ENCODE data around the gene TBC1D24. TPM values are rescaled to one million over a fixed set of nuclear protein-coding genes. Genes with fewer than 3 reads are reported as not detected.

Gene TBC1D24
- total RNA-seq, 1 experiment from 2014 or later: 24.6 TPM

GRCh38 chr16:2497116-2497630 is 22.2 kb downstream of the TBC1D24 start:
- no peak overlapping the region for H3K27ac ChIP-seq (ENCODE audit: low read depth, low read length)
- no peak for DNase-seq (ENCODE audit: low read depth, low spot score)
- no peak overlapping the region for H3K4me2 ChIP-seq (ENCODE audit: low read length)
- peaks cover 3 to 6% of the 10 kb centered on the region in 2 experiments; a peak in 1 of 4 replicates for H3K4me1 ChIP-seq (ENCODE audit: control insufficient read depth in 1 of 2, insufficient read depth in 2 of 2, low read length in 2 of 2)
- H3K4me3 ChIP-seq (replicated peaks in 1 of 2; ENCODE audit: low read depth in 1 of 2, low read length in 2 of 2): no peak overlapping the region
- ChIA-PET CTCF (no interaction called here), POLR2A (no interaction called here), RAD21 (ENCODE audit: low non-redundant PET in 1 of 2, low total read pairs in 2 of 2, uncharacterized antibody in 2 of 2, unreplicated experiment in 2 of 2) (no interaction called here)
- ATAC-seq: no peak
- TF ChIP-seq CEBPB (IDR thresholded peaks at IDR 0.05; ENCODE audit: low read depth) (no peak), SIN3A (IDR thresholded peaks at IDR 0.05; ENCODE audit: low read depth) (no peak), EGR1 (IDR thresholded peaks at IDR 0.05; ENCODE audit: low read depth) (no peak), EZH2 (IDR thresholded peaks at IDR 0.05) (no peak), ZNF274 (IDR thresholded peaks at IDR 0.05; ENCODE audit: low read depth, low read length) (no peak), ATF3 (IDR thresholded peaks at IDR 0.05) (no peak)
- BruUV-seq (replicated peaks): no TSS peak
- peaks cover 6% of the 10 kb centered on the region; the same call in 1 of the 2 replicates for H3K79me2 ChIP-seq (ENCODE audit: insufficient read depth, low read length)
- H3K27me3 ChIP-seq (ENCODE audit: insufficient read depth, low read length): no peaks in the 10 kb centered on the region
- no peaks in the 10 kb centered on the region for H3K9me2 ChIP-seq (ENCODE audit: insufficient read depth)
- no peaks in the 10 kb centered on the region for H3K9me3 ChIP-seq (ENCODE audit: control insufficient read depth in 1 of 2, insufficient read depth in 1 of 2, low read depth in 1 of 2, low read length in 2 of 2)
- no peak overlapping the region for H2AFZ ChIP-seq (ENCODE audit: low read depth, low read length, poor library complexity, severe bottlenecking)
- peaks cover 0 to 4% of the 10 kb centered on the region in 2 experiments; a peak in 1 of 4 replicates for H3K36me3 ChIP-seq (ENCODE audit: control insufficient read depth in 1 of 2, insufficient read depth in 2 of 2, low read length in 2 of 2)
- no peaks in the 10 kb centered on the region for H4K20me1 ChIP-seq (ENCODE audit: insufficient read depth)
- intact Hi-C loops (cut with micrococcal nuclease): no loop called here
- H3K9ac ChIP-seq (ENCODE audit: low read length): no peak overlapping the region

- BruUV-seq (replicated peaks): no TSS peak
- Histone ChIP-seq H3K4me3 (replicated peaks in 1 of 2; ENCODE audit: low read depth in 1 of 2, low read length in 2 of 2) (no peak overlapping the region), H2AFZ (ENCODE audit: low read depth, low read length, poor library complexity, severe bottlenecking) (no peak overlapping the region), H3K9ac (ENCODE audit: low read length) (no peak overlapping the region), H3K36me3 (ENCODE audit: control insufficient read depth in 1 of 2, insufficient read depth in 2 of 2, low read length in 2 of 2) (peaks cover 0 to 4% of the 10 kb centered on the region in 2 experiments; a peak in 1 of 4 replicates), H3K79me2 (ENCODE audit: insufficient read depth, low read length) (no peaks in the 10 kb centered on the region), H3K4me2 (ENCODE audit: low read length) (no peak overlapping the region), H3K27me3 (ENCODE audit: insufficient read depth, low read length) (no peaks in the 10 kb centered on the region), H4K20me1 (ENCODE audit: insufficient read depth) (no peaks in the 10 kb centered on the region), H3K4me1 (ENCODE audit: control insufficient read depth in 1 of 2, insufficient read depth in 2 of 2, low read length in 2 of 2) (peaks cover 3 to 10% of the 10 kb centered on the region in 2 experiments; a peak in 3 of 4 replicates), H3K9me2 (ENCODE audit: insufficient read depth) (no peaks in the 10 kb centered on the region), H3K9me3 (ENCODE audit: control insufficient read depth in 1 of 2, insufficient read depth in 1 of 2, low read depth in 1 of 2, low read length in 2 of 2) (no peaks in the 10 kb centered on the region), H3K27ac (ENCODE audit: low read depth, low read length) (no peak overlapping the region)
- ATAC-seq: no peak
- no peak for DNase-seq (ENCODE audit: low read depth, low spot score)
- intact Hi-C loops (cut with micrococcal nuclease): no loop called here
- ChIA-PET RAD21 (ENCODE audit: low non-redundant PET in 1 of 2, low total read pairs in 2 of 2, uncharacterized antibody in 2 of 2, unreplicated experiment in 2 of 2) (no interaction called here), POLR2A (no interaction called here), CTCF (no interaction called here)
- no peak for TF ChIP-seq RAD21 (IDR thresholded peaks at IDR 0.05; ENCODE audit: low read depth)
- TF ChIP-seq POLR2A (IDR thresholded peaks at IDR 0.05; ENCODE audit: borderline replicate concordance, extremely low read depth, insufficient read depth, insufficient read length): no peak
- TF ChIP-seq EGR1 (IDR thresholded peaks at IDR 0.05; ENCODE audit: low read depth): no peak
- TF ChIP-seq SRF (IDR thresholded peaks at IDR 0.05; ENCODE audit: low read depth): no peak
- no peak for TF ChIP-seq CBX3 (IDR thresholded peaks at IDR 0.05; ENCODE audit: low read depth)
- no peak for TF ChIP-seq SIN3A (IDR thresholded peaks at IDR 0.05; ENCODE audit: low read depth)
- no peak for TF ChIP-seq ZFX (IDR thresholded peaks at IDR 0.05)
- no peak for TF ChIP-seq ATF3 (IDR thresholded peaks at IDR 0.05)
- no peak for TF ChIP-seq EZH2phosphoT487 (IDR thresholded peaks at IDR 0.05; ENCODE audit: borderline replicate concordance)
- no peak for TF ChIP-seq EZH2 (IDR thresholded peaks at IDR 0.05)
- no peak for TF ChIP-seq ELF1 (IDR thresholded peaks at IDR 0.05; ENCODE audit: borderline replicate concordance, low read depth)
Measured at GRCh38 chr16:2497695-2498484, 23.0 kb downstream of the TBC1D24 start.
